SJSA1 (cell line): ENCODE data around the gene PSMB11. TPM values are rescaled to one million over a fixed set of nuclear protein-coding genes. Genes with fewer than 3 reads are reported as not detected.
A peak's percentile ranks its signal among the peaks of the same experiment; 100 is the strongest.

Experiments used
- DNase-seq, 2 experiments: peaks; one replicate each; pipeline ENCODE4 v3.0.0-alpha.2; 2015 to 2020; ENCODE audit warnings: low spot score in 2 of 2, low read depth in 1 of 2
- H3K27ac ChIP-seq: fragments of 250-450 bp; sonication (Bioruptor Pico); 2 replicates; pipeline ENCODE4 v1.5.1; 2020; ENCODE audit warnings: mild to moderate bottlenecking, moderate library complexity
- H3K27me3 ChIP-seq: fragments of 250-450 bp; sonication (Bioruptor Pico); replicated peaks from 2 replicates; pipeline ENCODE4 v1.5.1; 2020; ENCODE audit warnings: mild to moderate bottlenecking, moderate library complexity
- H3K36me3 ChIP-seq: fragments of 250-450 bp; sonication (Bioruptor Pico); 2 replicates; pipeline ENCODE4 v1.5.1; 2020; ENCODE audit warnings: mild to moderate bottlenecking
- H3K4me1 ChIP-seq: fragments of 250-450 bp; sonication (Bioruptor Pico); replicated peaks from 2 replicates; pipeline ENCODE4 v1.6.1; 2021; ENCODE audit warnings: mild to moderate bottlenecking
- H3K4me3 ChIP-seq: fragments of 250-450 bp; sonication (Bioruptor Pico); 2 replicates; pipeline ENCODE4 v1.5.1; 2020; ENCODE audit warnings: mild to moderate bottlenecking
- H3K9me3 ChIP-seq: fragments of 250-450 bp; sonication (Bioruptor Pico); replicated peaks from 2 replicates; pipeline ENCODE4 v1.5.1; 2020; ENCODE audit warnings: mild to moderate bottlenecking
- total RNA-seq: library from RNA; depleted of rRNA; stranded (reverse); fragments of >200 nt; shearing (Covaris generic); gene quantifications from 2 replicates; pipeline ENCODE4 v1.2.3, GENCODE V29; 2014

Gene PSMB11
- total RNA-seq, 1 experiment from 2014 or later: not detected

GRCh38 chr14:23021889-23022442 lies 20.0 kb upstream of the PSMB11 start:
- no peak for DNase-seq
- Histone ChIP-seq H3K4me3 (no peak overlapping the region), H3K27me3 (no peaks in the 10 kb centered on the region), H3K27ac (no peak overlapping the region), H3K4me1 (no peaks in the 10 kb centered on the region), H3K9me3 (no peaks in the 10 kb centered on the region), H3K36me3 (peaks cover 15% of the 10 kb centered on the region)

- H3K4me3 ChIP-seq: no peak overlapping the region
- no peaks in the 10 kb centered on the region for H3K4me1 ChIP-seq
- no peaks in the 10 kb centered on the region for H3K9me3 ChIP-seq
- no peaks in the 10 kb centered on the region for H3K27me3 ChIP-seq
- DNase-seq: no peak
- no peak overlapping the region for H3K27ac ChIP-seq
- H3K36me3 ChIP-seq: peaks cover 22% of the 10 kb centered on the region
These were observed 18.8 kb upstream of the PSMB11 start for GRCh38 chr14:23023022-23023794.

DNA sequence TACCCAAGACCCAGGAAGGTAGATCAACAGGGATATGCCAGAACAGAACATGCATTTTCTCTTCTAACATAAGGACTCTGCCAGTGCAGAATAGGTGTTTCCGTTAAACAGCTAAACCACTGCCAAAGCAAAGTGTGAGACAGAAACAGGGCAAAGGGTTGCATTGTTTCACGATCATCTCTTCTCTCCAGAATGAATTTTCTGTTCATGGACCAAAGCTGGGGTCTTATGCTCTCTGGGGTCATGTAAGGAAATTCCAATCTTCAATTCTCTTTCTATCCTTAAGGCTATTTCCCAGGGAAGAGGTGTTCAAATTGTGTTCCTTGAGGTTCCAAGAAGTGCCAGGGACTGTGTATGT lies 18.2 kb upstream of the PSMB11 start:
- no peaks in the 10 kb centered on the region for H3K4me1 ChIP-seq
- no peak for DNase-seq

GRCh38 chr14:23024612-23025075 lies 17.4 kb upstream of the PSMB11 start:
- Histone ChIP-seq H3K27ac (no peak overlapping the region), H3K9me3 (no peaks in the 10 kb centered on the region)

More for the DNA sequence above, 18.2 kb upstream of the PSMB11 start:
- no peaks in the 10 kb centered on the region for H3K27me3 ChIP-seq
- H3K4me3 ChIP-seq: no peak overlapping the region
- H3K27ac ChIP-seq: no peak overlapping the region
- H3K9me3 ChIP-seq: no peaks in the 10 kb centered on the region
- peaks cover 28% of the 10 kb centered on the region for H3K36me3 ChIP-seq

DNA sequence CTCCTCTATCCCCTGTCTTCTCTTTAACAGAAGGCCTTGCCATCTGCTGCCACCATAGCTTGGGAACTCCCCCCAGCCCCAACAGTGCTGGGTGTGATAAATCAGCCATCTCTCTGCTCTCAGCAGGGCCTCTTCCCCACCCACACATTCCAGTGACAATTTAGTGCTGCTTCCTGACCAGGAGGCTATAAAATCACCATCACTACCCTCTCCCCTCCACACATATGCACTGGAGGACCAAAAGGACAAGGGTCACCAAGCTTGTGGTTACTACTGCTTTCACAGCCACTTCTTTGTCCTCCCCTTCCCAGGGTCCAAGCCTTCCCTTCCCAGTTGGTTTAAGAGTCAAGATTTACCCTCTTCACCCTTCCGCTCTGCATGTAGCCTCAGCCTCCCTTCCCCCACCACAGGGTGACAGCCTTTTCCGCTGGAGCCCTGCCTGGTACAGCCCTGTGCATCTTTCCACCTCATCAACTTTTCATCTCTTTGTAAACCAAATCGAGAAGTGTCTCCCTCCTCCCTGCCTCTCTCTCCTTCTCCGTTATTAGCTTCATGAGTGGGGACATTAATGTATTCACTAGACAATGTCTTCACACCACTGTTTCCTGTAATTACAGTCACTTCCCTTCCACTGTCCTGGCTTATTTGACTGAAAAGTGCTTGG lies 16.7 kb upstream of the PSMB11 start:
- H3K4me1 ChIP-seq: no peaks in the 10 kb centered on the region
- no peaks in the 10 kb centered on the region for H3K9me3 ChIP-seq
- no peak overlapping the region for H3K27ac ChIP-seq
- no peak overlapping the region for H3K4me3 ChIP-seq
- no peak for DNase-seq
- no peaks in the 10 kb centered on the region for H3K27me3 ChIP-seq
- H3K36me3 ChIP-seq: peaks cover 41% of the 10 kb centered on the region

More at GRCh38 chr14:23024612-23025075, 17.4 kb upstream of the PSMB11 start:
- no peaks in the 10 kb centered on the region for H3K27me3 ChIP-seq
- DNase-seq: no peak
- H3K36me3 ChIP-seq: peaks cover 35% of the 10 kb centered on the region
- no peaks in the 10 kb centered on the region for H3K4me1 ChIP-seq
- no peak overlapping the region for H3K4me3 ChIP-seq

- no peak overlapping the region for H3K27ac ChIP-seq
- H3K36me3 ChIP-seq: peaks cover 76% of the 10 kb centered on the region
- no peaks in the 10 kb centered on the region for H3K9me3 ChIP-seq
- no peaks in the 10 kb centered on the region for H3K27me3 ChIP-seq
- DNase-seq: no peak
- H3K4me1 ChIP-seq: peaks cover 6% of the 10 kb centered on the region
- H3K4me3 ChIP-seq: no peak overlapping the region
These were observed 13.2 kb upstream of the PSMB11 start for GRCh38 chr14:23028799-23029198.

- Histone ChIP-seq H3K4me3 (no peak overlapping the region), H3K9me3 (no peaks in the 10 kb centered on the region), H3K27me3 (no peaks in the 10 kb centered on the region), H3K36me3 (peaks cover 69% of the 10 kb centered on the region), H3K27ac (no peak overlapping the region), H3K4me1 (peaks cover 11% of the 10 kb centered on the region)
- no peak for DNase-seq
These were observed 11.1 kb upstream of the PSMB11 start for GRCh38 chr14:23030936-23031335.

DNA sequence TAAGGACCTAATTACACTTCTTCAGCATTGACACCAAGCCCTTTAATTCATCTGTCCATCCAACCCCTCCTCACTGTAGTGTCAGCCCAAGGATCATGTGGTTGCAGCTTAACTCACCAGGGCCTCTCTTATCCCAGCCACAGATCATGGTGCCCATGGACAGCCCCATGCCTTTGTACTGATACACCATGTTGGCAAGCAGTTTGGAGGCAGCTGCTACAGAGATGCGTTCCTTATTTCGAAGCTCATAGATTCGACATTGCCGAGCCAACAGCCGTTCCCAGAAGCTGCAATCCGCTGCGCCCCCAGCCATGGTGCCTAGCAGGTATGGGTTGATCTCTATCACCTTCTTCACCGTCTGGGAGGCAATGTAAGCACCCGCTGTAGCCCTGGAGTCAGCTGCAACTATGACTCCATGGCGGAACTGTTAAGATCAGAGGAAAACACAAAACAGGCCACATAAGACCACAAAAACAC lies 8.7 kb upstream of the PSMB11 start:
- peaks cover 57% of the 10 kb centered on the region for H3K36me3 ChIP-seq
- no peak for DNase-seq
- no peaks in the 10 kb centered on the region for H3K9me3 ChIP-seq
- H3K4me1 ChIP-seq: peaks cover 11% of the 10 kb centered on the region
- H3K27ac ChIP-seq: no peak overlapping the region
- no peak overlapping the region for H3K4me3 ChIP-seq
- no peaks in the 10 kb centered on the region for H3K27me3 ChIP-seq

- Histone ChIP-seq H3K4me1 (peaks cover 11% of the 10 kb centered on the region), H3K36me3 (peaks cover 50% of the 10 kb centered on the region), H3K4me3 (peak overlapping the region; percentile 70), H3K9me3 (no peaks in the 10 kb centered on the region), H3K27ac (peak overlapping the region; percentile 98), H3K27me3 (no peaks in the 10 kb centered on the region)
- no peak for DNase-seq
These were observed 8.1 kb upstream of the PSMB11 start for GRCh38 chr14:23033801-23034497.

GRCh38 chr14:23034498-23035302 lies 7.3 kb upstream of the PSMB11 start, which contains the start of gene PSMB5:
Gene PSMB5, minus strand, starts transcription at chr14:23034900. Its CDS starts 19 bp downstream, at chr14:23034881.
- Histone ChIP-seq H3K27me3 (no peaks in the 10 kb centered on the region), H3K4me1 (peaks cover 11% of the 10 kb centered on the region), H3K27ac (peak within 1 kb of the TSS; percentile 98), H3K4me3 (peak within 1 kb of the TSS; percentile 70), H3K36me3 (peaks cover 44% of the 10 kb centered on the region), H3K9me3 (no peaks in the 10 kb centered on the region)
- peak; percentile 86 to 95 for DNase-seq

DNA sequence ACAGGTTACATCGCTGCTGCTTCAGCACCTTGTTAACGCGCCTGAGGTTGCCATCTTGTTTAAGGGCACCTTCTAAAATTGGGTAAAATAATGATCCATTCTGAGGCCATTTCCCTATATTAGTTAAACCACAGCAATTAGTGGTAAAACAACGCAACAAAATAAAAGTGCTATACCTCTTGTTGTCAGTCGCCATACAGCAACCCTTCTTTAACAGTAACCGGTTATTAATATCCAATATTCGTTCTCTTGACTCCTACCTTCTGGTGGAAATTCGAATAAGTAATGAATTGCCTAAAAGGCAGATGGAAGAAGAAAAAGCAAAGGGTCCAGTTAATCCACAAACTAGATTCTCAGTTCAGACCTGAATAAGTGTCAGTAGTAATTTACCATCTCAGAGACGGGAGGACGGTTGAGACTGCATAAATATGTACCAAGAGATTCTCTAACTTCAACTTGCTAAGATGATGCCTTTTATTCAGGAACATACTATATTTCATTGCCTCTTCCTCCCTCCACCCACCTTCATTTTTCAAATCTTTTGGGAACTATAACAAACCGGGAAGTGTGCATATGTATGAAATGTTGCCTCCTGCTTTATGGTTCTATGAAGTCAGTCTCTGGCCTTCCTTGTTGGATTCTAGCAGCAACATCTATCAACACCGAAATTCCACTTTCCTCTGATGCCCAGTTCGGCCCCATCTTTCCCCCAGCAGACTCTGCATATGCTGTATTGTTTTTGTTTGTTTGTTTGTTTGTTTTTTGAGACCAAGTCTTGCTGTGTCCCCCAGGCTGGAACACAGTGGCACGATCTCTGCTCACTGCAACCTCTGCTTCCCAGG lies 6.5 kb upstream of the PSMB11 start:
- H3K4me3 ChIP-seq: peak overlapping the region; percentile 70
- peaks cover 11% of the 10 kb centered on the region for H3K4me1 ChIP-seq

DNA sequence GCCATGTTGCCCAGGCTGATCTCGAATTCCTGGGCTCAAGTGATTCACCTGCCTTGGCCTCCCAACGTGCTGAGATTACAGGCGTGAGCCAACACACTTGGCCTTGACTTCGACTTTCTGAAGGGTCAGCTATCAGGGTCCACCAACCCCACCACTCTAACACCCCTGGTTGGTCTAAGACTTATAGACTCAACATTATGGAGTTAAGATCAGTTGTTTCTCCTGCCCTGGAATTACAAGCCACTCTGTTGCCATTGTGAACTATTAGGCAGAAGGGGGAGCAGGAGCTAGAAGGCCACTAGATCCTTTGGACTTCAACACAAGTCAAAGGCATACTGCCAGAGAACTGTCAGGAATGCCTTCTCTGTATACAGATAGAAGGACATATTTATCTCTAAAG lies 1.9 kb upstream of the PSMB11 start:
- no peak for DNase-seq

More for the DNA sequence above, 6.5 kb upstream of the PSMB11 start:
- no peak for DNase-seq
- Histone ChIP-seq H3K27me3 (no peaks in the 10 kb centered on the region), H3K36me3 (peaks cover 36% of the 10 kb centered on the region), H3K9me3 (no peaks in the 10 kb centered on the region), H3K27ac (peak overlapping the region; percentile 98)

More for the DNA sequence above, 1.9 kb upstream of the PSMB11 start:
- H3K36me3 ChIP-seq: no peaks in the 10 kb centered on the region
- no peak overlapping the region for H3K27ac ChIP-seq
- no peaks in the 10 kb centered on the region for H3K27me3 ChIP-seq
- no peak overlapping the region for H3K4me3 ChIP-seq
- no peaks in the 10 kb centered on the region for H3K9me3 ChIP-seq
- H3K4me1 ChIP-seq: peaks cover 18% of the 10 kb centered on the region
